KMS-11 (cell line): ENCODE data around the gene TMEFF1.

Source experiments
- H2AFZ ChIP-seq: fragments of 200-600 bp; sonication (generic); 2 replicates; pipeline ENCODE4 v1.6.1; 2016; ENCODE audit warnings: antibody characterized with exemption, mixed run types, low read depth
- H3K27ac ChIP-seq: fragments of 200-600 bp; sonication (generic); 2 replicates; pipeline ENCODE4 v1.6.1; 2016; ENCODE audit warnings: mild to moderate bottlenecking, mixed run types
- H3K27me3 ChIP-seq: fragments of 200-600 bp; sonication (generic); 2 replicates; pipeline ENCODE4 v1.6.1; 2017; ENCODE audit warnings: mild to moderate bottlenecking, low read depth, mixed run types, moderate library complexity; ENCODE audit not compliant: insufficient read depth
- H3K36me3 ChIP-seq: fragments of 200-600 bp; sonication (generic); 2 replicates; pipeline ENCODE4 v1.6.1; 2017; ENCODE audit warnings: mild to moderate bottlenecking, mixed run types; ENCODE audit not compliant: insufficient read depth
- H3K4me1 ChIP-seq: fragments of 200-600 bp; sonication (generic); 2 replicates; pipeline ENCODE4 v1.6.1; 2016; ENCODE audit warnings: mild to moderate bottlenecking, low read depth, mixed run types; ENCODE audit not compliant: poor library complexity, severe bottlenecking
- H3K4me2 ChIP-seq: fragments of 200-600 bp; sonication (generic); 2 replicates; pipeline ENCODE4 v1.7.0; 2016; ENCODE audit warnings: mild to moderate bottlenecking, mixed run types
- H3K4me3 ChIP-seq: fragments of 200-600 bp; sonication (generic); IDR thresholded peaks from 2 replicates; pipeline ENCODE4 v1.6.1; 2017; ENCODE audit warnings: low read depth, low read length, mixed read lengths; ENCODE audit not compliant: insufficient read depth
- H3K79me2 ChIP-seq: fragments of 200-600 bp; sonication (generic); 2 replicates; pipeline ENCODE4 v1.6.1; 2016; ENCODE audit warnings: low read depth, mixed run types; ENCODE audit not compliant: insufficient read depth
- H3K9ac ChIP-seq: fragments of 200-600 bp; sonication (generic); 2 replicates; pipeline ENCODE4 v1.6.1; 2016; ENCODE audit warnings: mild to moderate bottlenecking, mixed run types
- H4K20me1 ChIP-seq: fragments of 200-600 bp; sonication (generic); 2 replicates; pipeline ENCODE4 v1.6.1; 2016; ENCODE audit warnings: mild to moderate bottlenecking, mixed run types; ENCODE audit not compliant: insufficient read depth
- CTCF ChIP-seq: fragments of 200-600 bp; sonication (generic); conservative IDR thresholded peaks from 2 replicates; pipeline ENCODE4 v1.6.1; 2017; ENCODE audit warnings: low read depth, mild to moderate bottlenecking, antibody characterized with exemption, low read length, moderate library complexity, mixed read lengths

The TMEFF1 gene

GRCh38 chr9:100477241-100477640 is 4.3 kb downstream of the TMEFF1 start:
- H2AFZ ChIP-seq: no peak overlapping the region
- TF ChIP-seq CTCF: no peak
- H3K79me2 ChIP-seq: no peaks in the 10 kb centered on the region; the same call in 1 of the 2 replicates
- H3K27me3 ChIP-seq: no peaks in the 10 kb centered on the region
- H3K9ac ChIP-seq: no peak overlapping the region
- no peak overlapping the region for H3K27ac ChIP-seq
- no peaks in the 10 kb centered on the region for H3K36me3 ChIP-seq
- no peaks in the 10 kb centered on the region for H4K20me1 ChIP-seq
- no peak overlapping the region for H3K4me3 ChIP-seq
- no peak overlapping the region for H3K4me2 ChIP-seq
- peaks cover 5% of the 10 kb centered on the region for H3K4me1 ChIP-seq

- Histone ChIP-seq H2AFZ (no peak overlapping the region), H3K27ac (no peak overlapping the region), H3K9ac (no peak overlapping the region), H3K4me2 (no peak overlapping the region), H3K4me3 (no peak overlapping the region), H3K27me3 (no peaks in the 10 kb centered on the region), H3K4me1 (no peaks in the 10 kb centered on the region), H3K79me2 (no peaks in the 10 kb centered on the region; the same call in 1 of the 2 replicates), H4K20me1 (no peaks in the 10 kb centered on the region), H3K36me3 (no peaks in the 10 kb centered on the region)
- no peak for TF ChIP-seq CTCF
Measured at GRCh38 chr9:100478192-100478591, 5.2 kb downstream of the TMEFF1 start.

DNA sequence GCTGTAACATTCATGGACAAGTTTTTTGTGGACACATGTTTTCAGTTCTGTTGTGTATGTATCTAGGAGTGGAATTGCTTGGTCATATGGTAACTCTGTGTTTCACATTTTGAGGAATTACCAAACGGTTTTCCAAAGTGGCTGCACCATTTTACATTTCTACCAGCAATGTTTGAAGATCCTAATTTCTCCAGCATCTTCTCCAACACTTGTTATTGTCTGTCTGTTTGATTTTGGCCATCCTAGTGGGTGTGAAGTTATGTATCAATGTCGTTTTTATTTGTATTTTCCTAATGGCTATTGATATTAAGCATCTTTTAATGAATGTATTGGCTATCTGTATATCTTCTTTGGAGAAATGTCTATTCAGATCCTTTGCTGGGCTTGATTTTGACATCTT is 6.9 kb downstream of the TMEFF1 start:
- no peak overlapping the region for H2AFZ ChIP-seq
- H3K27ac ChIP-seq: no peak overlapping the region
- no peak overlapping the region for H3K9ac ChIP-seq
- H3K4me2 ChIP-seq: no peak overlapping the region
- no peak overlapping the region for H3K4me3 ChIP-seq
- H4K20me1 ChIP-seq: no peaks in the 10 kb centered on the region
- no peaks in the 10 kb centered on the region for H3K4me1 ChIP-seq
- H3K79me2 ChIP-seq: no peaks in the 10 kb centered on the region; the same call in 1 of the 2 replicates
- H3K36me3 ChIP-seq: no peaks in the 10 kb centered on the region
- no peaks in the 10 kb centered on the region for H3K27me3 ChIP-seq
- no peak for TF ChIP-seq CTCF

DNA sequence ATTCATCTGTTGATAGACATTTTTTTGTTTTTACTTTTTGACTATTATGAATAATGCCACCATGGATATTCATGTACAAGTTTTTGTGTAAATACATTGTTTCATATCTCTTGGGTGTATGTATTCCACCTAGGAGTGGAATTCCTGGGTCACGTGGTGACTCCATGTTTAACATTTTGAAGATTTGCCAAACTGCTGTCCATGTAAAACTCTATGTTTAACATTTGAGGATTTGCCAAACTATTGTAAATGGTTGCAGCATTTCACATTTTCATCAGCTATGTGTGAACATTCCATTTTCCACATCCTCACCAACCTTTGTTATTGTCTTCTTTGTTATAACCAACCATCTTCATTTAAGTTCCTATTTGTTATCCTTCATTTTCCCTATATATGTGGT is 12.2 kb downstream of the TMEFF1 start:
- no peak overlapping the region for H3K4me2 ChIP-seq

More for the DNA sequence above, 12.2 kb downstream of the TMEFF1 start:
- Histone ChIP-seq H3K36me3 (no peaks in the 10 kb centered on the region), H2AFZ (no peak overlapping the region), H3K9ac (no peak overlapping the region), H3K4me1 (peaks cover 28% of the 10 kb centered on the region), H4K20me1 (no peaks in the 10 kb centered on the region), H3K27me3 (no peaks in the 10 kb centered on the region), H3K4me3 (no peak overlapping the region), H3K79me2 (no peaks in the 10 kb centered on the region), H3K27ac (no peak overlapping the region)
- no peak for TF ChIP-seq CTCF
